Epithelial cell of prostate (primary cell): ENCODE measurements around the gene CPNE5.
"Not testable (repeated sequence)": the region's sequence is repeated elsewhere in the genome, so short reads cannot be mapped to it uniquely, and the experiment has no call there.

Source experiments
- DNase-seq: peaks from one replicate; pipeline ENCODE4 v3.0.0-alpha.2; 2011; ENCODE audit warnings: low read depth, low spot score
- H3K27ac ChIP-seq: fragments of 450-650 bp; 2 replicates; pipeline ENCODE4 v1.5.1; 2017; ENCODE audit warnings: mild to moderate bottlenecking

The CPNE5 gene

GRCh38 chr6:36818756-36819155 is 20.5 kb downstream of the CPNE5 start:
- H3K27ac ChIP-seq = no peak overlapping the region
- no peak for DNase-seq

GRCh38 chr6:36817847-36818246 is 21.4 kb downstream of the CPNE5 start:
- no peak overlapping the region for H3K27ac ChIP-seq
- DNase-seq = no peak

- no peak for DNase-seq
- H3K27ac ChIP-seq = no peak overlapping the region
These were observed 21.9 kb downstream of the CPNE5 start for GRCh38 chr6:36817176-36817817.

GRCh38 chr6:36815962-36816735 is 23.1 kb downstream of the CPNE5 start:
- no peak for DNase-seq
- H3K27ac ChIP-seq = no peak overlapping the region

- no peak overlapping the region for H3K27ac ChIP-seq
- no peak for DNase-seq
These were observed 25.0 kb downstream of the CPNE5 start for GRCh38 chr6:36814249-36814648.

- DNase-seq = no peak
These were observed 25.7 kb downstream of the CPNE5 start for GRCh38 chr6:36813526-36813925.

GRCh38 chr6:36813047-36813446 is 26.2 kb downstream of the CPNE5 start:
- not testable (repeated sequence) for DNase-seq, H3K27ac ChIP-seq

More at GRCh38 chr6:36813526-36813925, 25.7 kb downstream of the CPNE5 start:
- no peak overlapping the region for H3K27ac ChIP-seq

- H3K27ac ChIP-seq = no peak overlapping the region
- no peak for DNase-seq
These were observed 29.1 kb downstream of the CPNE5 start for GRCh38 chr6:36809941-36810803.

- DNase-seq = no peak
- no peak overlapping the region for H3K27ac ChIP-seq
These were observed 30.1 kb downstream of the CPNE5 start for GRCh38 chr6:36809156-36809555.

GRCh38 chr6:36808634-36809033 is 30.6 kb downstream of the CPNE5 start:
- no peak overlapping the region for H3K27ac ChIP-seq
- DNase-seq = no peak

- DNase-seq = no peak
- no peak overlapping the region for H3K27ac ChIP-seq
These were observed 31.5 kb downstream of the CPNE5 start for GRCh38 chr6:36807750-36808149.

GRCh38 chr6:36807143-36807542 is 32.1 kb downstream of the CPNE5 start:
- H3K27ac ChIP-seq = no peak overlapping the region

GRCh38 chr6:36805917-36806316 is 33.3 kb downstream of the CPNE5 start:
- no peak for DNase-seq
- H3K27ac ChIP-seq = no peak overlapping the region

More at GRCh38 chr6:36807143-36807542, 32.1 kb downstream of the CPNE5 start:
- no peak for DNase-seq

- no peak for DNase-seq
- no peak overlapping the region for H3K27ac ChIP-seq
These were observed 34.0 kb downstream of the CPNE5 start for GRCh38 chr6:36805096-36805797.

- no peak overlapping the region for H3K27ac ChIP-seq
- no peak for DNase-seq
These were observed 34.7 kb downstream of the CPNE5 start for GRCh38 chr6:36804563-36804962.

GRCh38 chr6:36803908-36804307 is 35.3 kb downstream of the CPNE5 start:
- no peak overlapping the region for H3K27ac ChIP-seq
- DNase-seq = no peak

GRCh38 chr6:36803482-36803881 is 35.8 kb downstream of the CPNE5 start:
- no peak for DNase-seq
- H3K27ac ChIP-seq = no peak overlapping the region

- DNase-seq = no peak
- H3K27ac ChIP-seq = no peak overlapping the region
These were observed 38.8 kb downstream of the CPNE5 start for GRCh38 chr6:36800223-36801076.

- DNase-seq = no peak
- no peak overlapping the region for H3K27ac ChIP-seq
These were observed 40.4 kb downstream of the CPNE5 start for GRCh38 chr6:36798852-36799251.
